Stimulated activated CD4-positive, alpha-beta T cell treated with anti-CD3 and anti-CD28 coated beads, Interleukin-2, amount 100 ng/mL, for 24 hours (primary cell): ENCODE measurements around the gene SDF2.
"Not testable (repeated sequence)": the region's sequence is repeated elsewhere in the genome, so short reads cannot be mapped to it uniquely, and the experiment has no call there.

Experiments used
- DNase-seq, 2 donors: peaks; one replicate each; pipeline ENCODE4 v3.0.0-alpha.2; 2020

The SDF2 gene

DNA sequence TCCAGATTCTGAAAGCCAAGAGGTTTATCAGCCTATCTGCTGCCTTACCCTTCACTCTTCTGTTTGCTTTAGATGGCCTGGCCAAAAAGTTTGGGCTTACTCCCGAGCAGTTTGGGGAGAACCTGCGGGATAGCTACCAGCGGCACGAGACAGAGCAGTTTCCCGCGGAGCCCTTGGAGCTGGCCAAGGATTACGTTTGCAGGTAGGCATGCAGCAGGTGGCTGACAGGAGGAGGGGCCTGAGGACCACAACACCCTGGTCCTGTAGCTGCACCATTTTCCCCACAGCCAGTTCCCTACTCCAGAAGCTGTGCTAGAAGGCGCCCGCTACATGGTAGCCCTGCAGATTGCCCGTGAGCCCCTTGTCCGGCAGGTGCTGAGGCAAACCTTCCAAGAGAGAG lies 20.9 kb upstream of the SDF2 start:
- no peak for DNase-seq

DNA sequence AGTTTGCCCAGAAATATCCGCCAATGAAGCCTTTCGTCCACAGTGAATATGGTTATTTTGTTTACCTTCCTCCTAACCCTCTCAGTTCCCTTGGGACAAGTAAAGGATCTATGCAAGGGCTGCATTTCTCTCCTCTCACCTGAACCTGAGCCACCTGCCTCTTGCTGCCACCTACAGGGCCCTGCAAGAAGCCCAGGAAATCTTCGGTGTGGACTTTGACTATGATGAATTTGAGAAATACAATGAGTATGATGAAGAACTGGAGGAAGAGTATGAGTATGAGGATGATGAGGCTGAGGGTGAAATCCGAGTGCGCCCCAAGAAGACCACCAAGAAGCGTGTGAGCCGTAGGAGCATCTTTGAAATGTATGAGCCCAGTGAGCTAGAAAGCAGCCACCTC lies 14.3 kb upstream of the SDF2 start:
- DNase-seq, result no peak

DNA sequence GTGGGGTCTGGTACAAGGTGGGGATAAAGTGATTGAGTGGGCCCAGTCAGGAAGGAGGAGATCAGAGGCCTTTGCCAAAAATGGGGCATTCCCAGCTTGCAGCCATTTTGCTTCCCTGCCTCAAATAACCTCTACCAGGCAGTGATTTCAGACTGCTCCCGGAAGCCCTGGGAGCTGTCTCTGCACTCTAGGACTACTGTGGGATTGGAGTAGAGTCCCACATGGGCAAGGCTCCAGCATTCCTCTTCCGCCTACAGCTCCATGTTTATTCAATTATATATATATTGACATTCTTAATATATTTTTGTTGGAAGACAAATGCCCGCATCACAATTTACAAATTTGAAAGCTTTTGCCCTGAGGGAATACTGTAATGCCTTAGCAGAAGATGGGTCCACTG lies 13.8 kb upstream of the SDF2 start:
- no peak for DNase-seq

DNA sequence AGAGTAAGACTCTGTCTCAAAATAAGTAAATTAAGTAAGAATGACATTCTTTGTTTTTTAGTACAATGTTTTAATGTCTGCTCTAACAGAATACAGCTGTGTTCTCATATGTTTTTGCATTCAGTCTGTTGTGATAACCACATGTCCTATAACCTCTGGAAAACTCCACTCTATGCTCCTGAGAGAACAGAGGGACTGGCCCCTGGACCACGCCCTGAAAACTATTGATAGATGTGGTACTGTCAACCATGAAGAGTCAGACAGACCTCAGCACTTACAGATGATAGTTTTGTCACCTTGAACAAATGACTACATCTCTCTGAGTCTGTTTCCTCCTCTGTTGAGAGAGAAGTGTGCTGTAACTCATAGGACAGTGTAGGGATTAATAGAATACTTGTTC lies 8.2 kb upstream of the SDF2 start:
- no peak for DNase-seq

DNA sequence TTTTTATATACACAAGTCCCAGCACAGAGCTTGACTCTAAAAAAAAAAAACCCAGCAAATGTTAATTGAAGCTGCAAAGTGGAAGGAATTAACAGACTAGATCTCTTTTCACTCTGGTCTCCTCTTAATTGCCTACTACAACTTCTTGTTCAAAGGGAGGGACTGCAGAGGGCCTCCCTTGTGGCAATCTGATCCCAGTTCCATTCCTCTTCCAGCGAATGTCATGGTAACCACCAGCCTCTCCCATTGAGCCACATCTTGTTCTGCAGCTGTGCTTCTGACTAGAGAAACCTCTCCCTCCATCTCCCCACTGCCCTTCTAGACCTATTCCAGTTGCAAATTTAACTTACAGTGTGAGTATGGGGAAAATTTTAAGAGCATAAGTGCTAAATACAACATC lies 6.2 kb upstream of the SDF2 start:
- no peak for DNase-seq

DNA sequence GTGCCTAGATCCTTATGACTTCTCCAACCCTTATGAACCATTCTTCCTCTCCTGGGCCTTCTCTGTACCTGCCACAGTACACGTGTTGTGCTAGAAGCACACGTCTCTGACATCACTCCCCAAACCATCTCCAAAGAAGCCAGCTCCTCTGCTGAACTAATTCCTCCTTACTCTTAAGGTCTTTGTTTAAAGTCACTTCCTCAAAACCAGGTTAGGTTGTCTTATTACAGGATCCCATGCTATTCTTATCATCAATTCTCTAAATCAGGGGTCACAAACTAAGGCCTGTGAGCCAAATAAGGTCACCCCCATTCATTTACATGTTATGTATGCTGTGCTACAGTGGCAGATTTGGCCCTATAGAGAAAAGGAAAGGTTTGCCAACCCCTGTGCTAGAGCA lies 4.3 kb upstream of the SDF2 start:
- no peak for DNase-seq

DNA sequence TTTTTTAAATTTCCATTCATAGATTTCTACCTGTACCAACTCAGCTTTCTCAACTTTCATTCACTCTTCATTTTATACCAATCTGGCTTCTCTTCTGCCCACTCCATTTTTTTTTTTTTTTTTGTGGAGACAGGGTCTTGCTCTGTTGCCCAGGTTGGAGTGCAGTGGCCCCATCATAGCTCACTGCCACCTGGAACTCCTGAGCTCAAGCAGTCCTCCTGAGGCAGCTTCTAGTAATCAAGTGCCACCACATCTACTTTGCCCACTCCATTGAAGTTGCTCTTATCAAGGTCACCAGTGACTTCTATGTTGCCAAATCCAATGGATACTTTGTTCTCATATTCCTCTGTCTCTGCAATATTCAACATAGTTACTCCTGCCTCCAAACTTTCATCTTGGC lies 2.0 kb upstream of the SDF2 start:
- DNase-seq, result no peak

DNA sequence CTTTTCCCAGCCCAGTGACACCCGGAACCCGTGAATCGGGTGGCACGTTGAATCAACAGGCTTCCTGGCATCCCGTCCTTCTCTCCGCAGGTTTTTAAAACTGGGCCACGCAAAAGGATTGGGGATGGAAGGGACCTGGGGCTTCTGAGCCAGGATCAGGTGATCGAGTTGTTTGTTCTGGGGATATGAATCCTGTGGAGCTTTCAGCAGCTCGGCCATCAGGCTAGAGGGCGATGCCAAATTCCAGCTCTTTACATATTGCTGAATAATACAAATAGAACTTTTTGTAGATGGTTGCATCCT lies 772 bp upstream of the SDF2 start:
- DNase-seq, result no peak

DNA sequence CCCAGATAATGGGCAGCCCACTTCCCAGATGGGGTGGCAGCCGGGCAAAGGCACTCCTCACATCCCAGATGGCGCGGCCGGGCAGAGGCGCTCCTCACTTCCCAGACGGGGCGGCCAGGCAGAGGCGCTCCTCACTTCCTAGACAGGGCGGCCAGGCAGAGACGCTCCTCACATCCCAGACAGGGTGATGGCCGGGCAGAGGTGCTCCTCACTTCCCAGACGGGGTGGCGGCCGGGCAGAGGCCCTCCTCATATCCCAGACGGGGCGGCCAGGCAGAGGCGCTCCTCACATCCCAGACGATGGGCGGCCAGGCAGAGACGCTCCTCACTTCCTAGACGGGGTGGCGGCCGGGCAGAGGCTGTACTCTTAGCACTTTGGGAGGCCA lies 2.2 kb downstream of the SDF2 start:
- not testable (repeated sequence) for DNase-seq

DNA sequence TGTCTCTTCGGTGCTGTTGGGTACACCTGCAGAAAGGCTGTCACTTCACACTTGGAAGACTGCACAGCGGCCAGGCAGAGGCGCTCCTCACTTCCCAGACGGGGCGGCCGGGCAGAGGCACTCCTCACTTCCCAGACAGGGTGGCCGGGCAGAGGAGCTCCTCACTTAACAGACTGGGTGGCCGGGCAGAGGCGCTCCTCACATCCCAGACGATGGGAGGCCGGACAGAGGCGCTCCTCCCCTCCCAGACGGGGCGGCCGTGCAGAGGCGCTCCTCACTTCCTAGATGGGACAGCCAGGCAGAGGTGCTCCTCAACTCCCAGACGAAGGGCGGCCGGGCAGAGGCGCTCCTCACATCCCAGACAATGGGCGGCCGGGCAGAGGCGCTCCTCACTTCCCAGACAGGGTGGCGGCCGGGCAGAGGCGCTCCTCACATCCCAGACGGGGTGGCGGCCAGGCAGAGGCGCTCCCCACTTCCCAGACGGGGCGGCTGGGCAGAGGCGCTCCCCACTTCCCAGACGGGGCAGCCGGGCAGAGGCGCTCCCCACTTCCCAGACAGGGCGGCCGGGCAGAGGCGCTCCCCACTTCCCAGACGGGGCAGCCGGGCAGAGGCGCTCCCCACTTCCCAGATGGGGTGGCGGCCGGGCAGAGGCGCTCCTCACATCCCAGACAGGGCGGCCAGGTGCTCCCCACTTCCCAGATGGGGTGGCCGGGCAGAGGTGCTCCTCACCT lies 2.8 kb downstream of the SDF2 start:
- DNase-seq, result not testable (repeated sequence)

DNA sequence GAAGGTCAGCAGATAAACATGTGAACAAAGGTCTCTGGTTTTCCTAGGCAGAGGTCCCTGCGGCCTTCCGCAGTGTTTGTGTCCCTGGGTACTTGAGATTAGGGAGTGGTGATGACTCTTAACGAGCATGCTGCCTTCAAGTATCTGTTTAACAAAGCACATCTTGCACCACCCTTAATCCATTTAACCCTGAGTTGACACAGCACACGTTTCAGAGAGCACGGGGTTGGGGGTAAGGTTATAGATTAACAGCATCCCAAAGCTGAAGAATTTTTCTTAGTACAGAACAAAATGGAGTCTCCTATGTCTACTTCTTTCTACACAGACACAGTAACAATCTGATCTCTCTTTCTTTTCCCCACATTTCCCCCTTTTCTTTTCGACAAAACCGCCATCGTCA lies 3.4 kb downstream of the SDF2 start:
- not testable (repeated sequence) for DNase-seq

DNA sequence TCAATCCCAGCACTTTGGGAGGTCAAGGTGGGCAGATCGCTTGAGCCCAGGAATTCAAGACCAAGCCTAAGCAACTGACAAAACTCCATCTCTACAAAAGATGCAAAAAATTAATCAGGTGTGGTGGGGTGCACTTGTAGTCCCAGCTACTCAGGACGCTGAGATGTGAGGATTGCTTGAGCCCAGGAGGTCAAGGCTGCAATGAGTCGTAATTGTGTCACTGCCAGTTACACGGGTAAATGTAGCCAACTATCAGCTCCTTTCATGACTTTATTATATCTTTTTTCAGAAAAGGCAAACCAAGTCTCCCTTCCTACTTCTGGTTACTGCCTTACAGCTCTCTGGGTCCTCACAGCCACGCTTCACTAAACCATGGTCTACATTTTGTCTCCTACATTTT lies 4.0 kb downstream of the SDF2 start:
- no peak for DNase-seq

DNA sequence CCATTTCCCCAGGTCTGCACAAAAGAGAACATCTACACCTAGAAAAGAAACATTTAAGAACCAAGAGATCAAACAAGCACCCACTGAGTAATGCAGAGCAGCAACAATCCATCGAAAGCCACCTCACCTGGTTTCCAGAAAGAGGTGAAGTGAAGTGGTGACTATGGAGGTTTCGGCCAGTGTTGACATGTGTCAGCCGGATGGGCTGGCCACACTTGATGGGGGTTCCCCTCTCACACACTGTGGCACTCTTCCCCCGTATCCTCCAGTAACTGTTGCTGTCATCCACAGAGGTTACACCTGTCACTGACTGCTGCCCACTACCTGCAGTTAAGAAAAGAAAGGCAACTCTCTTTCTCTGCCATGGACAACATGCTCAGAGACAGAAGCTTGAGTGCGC lies 6.5 kb downstream of the SDF2 start:
- DNase-seq, result no peak

DNA sequence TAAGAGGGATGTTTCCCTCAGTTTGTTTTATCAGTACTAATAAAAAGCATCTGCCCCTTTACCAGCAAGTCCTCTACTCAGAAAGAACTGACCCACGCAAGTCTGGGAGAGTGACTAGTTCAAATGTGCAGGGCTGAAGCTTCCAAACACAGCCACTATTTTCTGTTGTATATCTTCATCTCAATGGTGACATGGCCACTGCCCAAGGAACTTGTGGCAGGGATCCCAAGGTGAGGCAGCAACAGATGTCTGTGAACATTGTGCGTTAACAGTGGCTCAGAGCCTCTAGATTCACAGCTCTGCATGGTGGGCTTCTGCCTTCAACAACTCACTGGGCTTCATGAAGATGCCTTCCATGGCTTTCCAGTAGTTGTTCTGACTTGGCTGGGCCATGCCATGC lies 13.0 kb downstream of the SDF2 start:
- no peak for DNase-seq

DNA sequence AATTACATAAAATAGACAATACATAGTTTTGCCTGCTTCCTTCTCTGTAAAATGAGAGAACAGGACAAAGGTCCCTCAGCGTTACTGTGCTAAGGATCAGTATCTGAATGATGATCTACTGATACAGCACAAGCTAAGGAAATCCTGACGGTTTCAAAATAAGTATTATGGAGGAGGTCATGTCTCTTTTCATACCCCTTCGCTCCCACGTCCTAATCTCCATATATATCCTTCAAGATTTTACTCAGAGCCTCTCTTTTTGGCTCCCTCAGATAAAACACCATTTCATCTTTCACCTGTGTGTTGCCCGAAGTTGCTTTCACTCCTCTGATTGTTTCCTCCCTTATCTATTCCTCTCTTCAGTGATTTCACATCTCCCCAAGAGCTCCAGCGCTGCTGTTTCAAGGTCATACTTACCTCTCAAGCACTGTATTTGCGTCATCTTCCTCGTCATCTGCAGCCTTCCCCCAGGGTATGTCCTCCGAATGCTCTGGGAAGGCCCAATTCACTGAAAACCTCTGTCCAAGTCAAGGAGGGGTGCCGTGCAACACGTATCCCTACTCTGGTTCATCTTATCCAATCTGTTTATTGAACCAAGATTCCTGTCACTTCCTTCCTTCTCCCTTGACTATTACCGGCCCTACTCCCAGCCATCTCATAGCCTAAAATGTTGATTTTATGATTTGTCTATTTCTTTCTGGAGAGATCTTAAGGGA lies 15.5 kb downstream of the SDF2 start:
- DNase-seq, result no peak

DNA sequence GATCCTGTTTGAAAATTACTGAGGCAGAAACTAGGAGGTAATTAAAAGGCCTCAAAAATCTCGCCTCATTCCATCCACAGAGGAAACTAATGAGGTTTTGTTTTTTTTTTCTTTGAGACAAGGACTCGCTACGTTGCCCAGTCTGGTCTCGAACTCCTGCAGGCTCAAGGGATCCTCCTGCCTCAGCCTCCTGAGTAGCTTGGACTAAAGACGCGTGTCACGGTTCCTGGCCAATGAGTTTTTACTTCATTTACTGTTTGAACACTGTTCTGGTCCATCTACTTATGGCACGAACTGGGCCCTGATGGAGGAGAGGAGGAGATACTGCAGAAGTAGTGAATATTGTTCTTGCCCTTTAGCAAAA lies 16.1 kb downstream of the SDF2 start:
- peak; percentile 20 to 27 for DNase-seq

DNA sequence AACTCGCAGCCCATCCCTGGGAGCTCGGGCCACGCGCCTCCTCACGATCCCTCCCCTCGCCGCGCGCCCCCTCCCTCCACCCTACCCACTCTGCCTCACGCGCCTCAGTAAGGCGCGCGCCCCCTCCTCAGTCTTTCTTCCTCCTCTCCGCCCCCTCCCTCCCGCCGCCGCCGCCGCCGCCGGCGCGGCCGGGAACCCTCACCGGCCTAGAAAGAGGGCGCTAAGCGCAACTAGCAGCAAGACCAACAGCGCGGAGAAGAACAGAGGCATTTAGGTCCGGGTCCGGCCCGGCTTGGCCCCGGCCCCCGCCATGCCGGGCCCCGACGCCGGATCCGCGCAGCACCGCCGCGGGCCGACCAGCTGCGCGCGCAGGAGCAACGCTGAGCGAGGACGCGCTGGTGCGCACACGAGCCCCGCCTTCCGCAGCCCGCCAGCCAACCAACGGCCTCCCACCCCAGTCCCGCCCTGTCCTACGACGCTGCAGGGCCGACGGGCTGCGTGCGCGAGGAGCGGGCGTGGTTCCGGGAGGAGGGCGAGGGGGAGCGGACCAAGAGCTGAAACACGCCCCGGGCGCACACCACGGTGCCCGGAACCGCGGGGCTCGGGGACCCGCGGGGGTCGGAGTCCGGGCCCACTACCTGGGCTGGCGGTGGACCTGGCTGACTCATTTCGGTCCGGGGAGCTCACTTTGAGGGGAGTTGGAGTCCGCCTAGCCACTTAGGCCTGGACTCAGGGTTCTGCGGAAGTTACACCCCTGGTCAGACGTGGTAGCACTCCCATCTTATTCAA lies 16.7 kb downstream of the SDF2 start, which contains the start of gene BLTP2:
Gene BLTP2, minus strand, starts transcription at position 372 of the 789 bp plus-strand sequence. Its CDS starts 102 bp downstream, at position 270.
- peak; percentile 95 to 96 for DNase-seq

DNA sequence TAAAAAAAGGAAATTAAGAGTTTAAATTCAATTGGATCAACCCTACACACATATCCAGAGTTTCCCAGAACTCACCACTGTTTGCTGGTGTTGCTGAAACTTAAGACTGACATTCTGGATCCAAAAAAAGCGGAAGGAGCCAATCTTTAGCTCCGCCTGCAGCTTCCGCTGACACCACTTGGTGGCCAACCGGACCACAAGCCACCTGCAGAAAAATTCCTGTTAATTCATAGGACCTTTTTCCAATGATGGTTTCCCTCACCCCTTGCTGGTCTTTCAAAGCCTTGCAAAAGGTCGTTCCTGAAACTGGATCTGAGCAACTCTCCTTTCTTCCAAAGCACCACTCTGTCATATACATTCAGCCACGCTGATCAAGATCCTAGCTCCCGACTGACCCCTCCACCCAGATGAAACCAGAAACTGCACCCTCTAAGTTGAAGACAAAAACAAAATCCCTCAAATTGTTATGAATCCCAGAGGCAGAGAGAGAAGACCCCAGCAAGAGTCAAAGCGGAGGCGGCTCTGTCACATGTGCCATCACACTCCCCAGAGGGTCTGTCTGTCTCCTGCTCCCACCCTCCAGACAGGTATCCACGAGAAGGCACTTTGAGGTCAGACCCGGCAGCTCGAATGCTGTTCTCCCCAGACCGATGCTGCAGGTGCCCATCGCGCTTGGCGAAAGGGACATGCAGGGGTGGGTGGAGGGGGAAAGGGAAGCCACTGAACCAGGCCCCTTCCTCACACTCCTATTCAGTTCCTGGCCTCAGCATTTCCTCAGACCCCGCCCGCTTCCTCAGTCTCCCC lies 17.5 kb downstream of the SDF2 start:
- peak; percentile 40 to 50 for DNase-seq

DNA sequence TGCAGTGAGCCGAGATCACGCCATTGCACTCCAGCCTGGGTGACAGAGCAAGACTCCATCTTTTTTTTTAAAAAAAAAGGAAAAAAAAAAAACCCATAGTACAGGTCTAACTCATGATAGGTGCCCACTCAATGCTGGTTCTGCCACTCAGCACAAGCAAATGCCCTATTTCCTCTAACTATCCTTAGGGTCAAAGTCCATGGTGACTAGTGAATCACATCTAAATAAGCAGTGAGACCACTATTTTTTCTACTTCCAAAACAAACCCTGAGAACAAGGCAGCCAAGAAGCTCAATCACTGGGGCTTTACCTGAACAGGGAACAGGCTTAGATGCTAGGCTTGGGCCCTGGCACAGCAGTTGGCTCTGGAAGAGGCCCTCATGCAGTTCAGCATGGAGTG lies 20.1 kb downstream of the SDF2 start:
- DNase-seq, result no peak

DNA sequence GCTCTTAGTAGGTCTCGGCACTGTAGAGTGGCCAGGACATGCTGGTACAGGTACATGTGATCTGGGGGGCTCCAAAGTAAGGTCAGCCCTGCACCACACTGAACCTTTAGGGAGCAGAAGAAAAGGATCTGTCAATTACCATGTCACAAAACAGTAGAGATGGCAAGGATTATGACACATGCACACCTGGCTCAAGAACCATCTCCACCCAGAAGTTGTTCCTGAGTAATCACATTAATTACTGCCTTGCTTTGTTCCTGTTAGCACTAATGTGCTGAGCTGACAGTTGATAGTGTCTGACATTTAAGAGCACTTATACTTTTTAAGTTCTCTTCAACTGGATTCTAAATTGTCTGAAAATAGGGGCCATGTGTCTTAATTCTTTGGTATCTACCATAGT lies 26.2 kb downstream of the SDF2 start:
- no peak for DNase-seq

DNA sequence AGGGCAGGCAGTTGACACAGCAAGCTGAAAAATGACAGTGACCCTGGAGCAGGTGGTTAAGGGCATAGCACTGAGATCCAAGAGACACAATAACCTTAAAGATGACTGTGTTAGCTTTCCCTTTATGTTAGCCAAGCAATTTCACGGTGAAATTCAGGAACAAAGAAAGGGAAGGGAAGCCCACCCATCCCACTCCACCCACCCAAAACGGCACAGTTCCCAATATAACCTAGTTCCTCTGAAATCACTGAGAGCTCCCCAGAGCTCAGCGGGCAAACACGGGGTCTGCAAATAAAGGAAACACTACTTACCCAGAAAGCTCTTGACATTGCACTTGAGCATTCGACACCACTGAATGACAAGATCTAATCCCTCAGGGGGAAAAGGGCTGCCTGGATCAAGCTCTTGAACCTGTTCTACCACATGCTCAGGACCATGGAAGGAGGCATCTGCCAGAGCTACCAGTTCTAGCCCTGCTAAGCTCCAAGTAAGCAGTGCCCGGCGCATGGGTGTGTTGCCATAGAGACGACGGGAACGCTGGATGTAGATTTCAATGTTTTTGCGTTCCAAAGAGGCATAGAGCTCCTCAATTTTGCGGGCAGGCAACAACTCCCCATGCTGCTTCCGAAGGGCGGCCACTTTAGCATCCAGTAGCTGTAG lies 27.4 kb downstream of the SDF2 start:
- no peak for DNase-seq

DNA sequence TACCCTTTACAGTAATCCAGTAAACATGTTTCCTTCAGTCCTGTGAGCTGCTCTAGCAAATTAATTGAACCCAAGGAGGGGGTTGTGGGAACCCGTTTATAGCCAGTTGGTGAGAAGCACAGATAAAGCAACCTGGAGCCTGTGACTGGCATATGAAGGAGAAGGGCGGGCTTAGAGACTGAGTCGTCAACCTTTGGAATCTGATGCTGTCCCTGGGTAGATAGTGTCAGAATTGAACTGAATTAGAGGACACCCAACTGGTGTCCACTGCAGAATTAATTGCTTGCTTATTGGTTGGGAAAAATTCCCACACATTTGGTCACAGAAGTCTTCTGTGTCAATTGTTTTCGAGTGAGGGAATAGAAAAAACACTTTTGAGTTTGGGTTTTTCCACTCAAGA lies 34.9 kb downstream of the SDF2 start:
- DNase-seq, result no peak

DNA sequence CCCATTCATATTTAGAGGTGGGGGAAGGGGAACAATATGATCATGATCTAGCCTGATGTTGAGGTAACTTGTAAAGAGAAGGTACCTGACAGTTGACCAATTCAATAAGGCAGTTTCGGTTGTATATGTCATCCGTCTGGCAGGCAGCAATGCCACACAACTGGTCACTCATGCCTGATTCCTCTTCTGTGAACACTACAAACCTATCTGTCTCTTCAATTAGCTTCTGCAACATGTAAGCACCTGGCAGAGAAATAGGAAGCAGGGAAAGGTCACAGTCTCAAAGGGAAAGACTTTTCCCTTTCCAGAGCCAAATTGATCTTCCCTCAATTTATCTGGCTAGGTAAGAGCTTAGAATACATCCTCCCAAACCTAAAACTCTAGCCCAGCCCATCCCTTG lies 37.6 kb downstream of the SDF2 start:
- DNase-seq, result no peak
